Muscle layer of duodenum (tissue), 2 donors: ENCODE results near the gene MYBPC2.
A peak's percentile ranks its signal among the peaks of the same experiment; 100 is the strongest.
"Not testable (repeated sequence)": the region's sequence is repeated elsewhere in the genome, so short reads cannot be mapped to it uniquely, and the experiment has no call there.

ENCODE experiments used
- H3K27ac ChIP-seq: one replicate; pipeline ENCODE4 v1.7.0; 2013; ENCODE audit warnings: mild to moderate bottlenecking, low read length
- H3K27me3 ChIP-seq: one replicate; pipeline ENCODE4 v1.7.0; 2013; ENCODE audit warnings: low read depth, mild to moderate bottlenecking, control low read depth, low read length
- H3K36me3 ChIP-seq, 2 donors: one replicate each; pipeline ENCODE4 v1.7.0; 2013; ENCODE audit warnings: low read length in 2 of 2, control low read depth in 1 of 2, mild to moderate bottlenecking in 1 of 2; ENCODE audit not compliant: insufficient read depth in 2 of 2, control insufficient read depth in 1 of 2
- H3K4me1 ChIP-seq, 2 donors: one replicate each; pipeline ENCODE4 v1.7.0; 2013; ENCODE audit warnings: low read length in 2 of 2, mild to moderate bottlenecking in 2 of 2, control low read depth in 1 of 2, moderate library complexity in 1 of 2; ENCODE audit not compliant: insufficient read depth in 2 of 2, control insufficient read depth in 1 of 2
- H3K4me3 ChIP-seq, 2 donors: one replicate each; pipeline ENCODE4 v1.7.0; 2013; ENCODE audit warnings: low read length in 2 of 2, low read depth in 1 of 2, mild to moderate bottlenecking in 1 of 2
- H3K9me3 ChIP-seq, 2 donors: one replicate each; pipeline ENCODE4 v1.7.0; 2013; ENCODE audit warnings: low read length in 2 of 2, control low read depth in 1 of 2, mild to moderate bottlenecking in 1 of 2; ENCODE audit not compliant: control insufficient read depth in 1 of 2
- donor health status: healthy.

Gene MYBPC2

DNA sequence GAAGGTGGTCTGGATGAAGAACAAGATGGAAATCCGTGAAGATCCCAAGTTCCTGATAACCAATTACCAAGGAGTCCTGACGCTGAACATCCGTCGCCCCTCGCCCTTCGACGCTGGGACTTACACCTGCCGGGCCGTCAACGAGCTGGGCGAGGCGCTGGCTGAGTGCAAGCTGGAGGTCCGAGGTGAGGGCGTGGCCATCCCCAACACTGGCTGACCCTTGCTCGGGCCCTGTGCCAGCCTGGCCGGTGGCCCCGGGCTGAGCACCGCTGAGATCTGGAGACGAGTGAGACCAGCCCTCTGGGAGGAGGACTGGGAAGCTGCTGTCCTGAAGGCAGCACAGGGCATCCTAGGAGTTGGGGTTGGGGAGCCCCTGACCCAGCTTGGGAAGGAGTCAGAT, 31.7 kb downstream of the MYBPC2 start:
- no peaks in the 10 kb centered on the region for H3K4me1 ChIP-seq
- no peaks in the 10 kb centered on the region for H3K36me3 ChIP-seq
- no peaks in the 10 kb centered on the region for H3K27me3 ChIP-seq
- no peaks in the 10 kb centered on the region for H3K9me3 ChIP-seq
- no peak overlapping the region for H3K27ac ChIP-seq
- no peak overlapping the region for H3K4me3 ChIP-seq

DNA sequence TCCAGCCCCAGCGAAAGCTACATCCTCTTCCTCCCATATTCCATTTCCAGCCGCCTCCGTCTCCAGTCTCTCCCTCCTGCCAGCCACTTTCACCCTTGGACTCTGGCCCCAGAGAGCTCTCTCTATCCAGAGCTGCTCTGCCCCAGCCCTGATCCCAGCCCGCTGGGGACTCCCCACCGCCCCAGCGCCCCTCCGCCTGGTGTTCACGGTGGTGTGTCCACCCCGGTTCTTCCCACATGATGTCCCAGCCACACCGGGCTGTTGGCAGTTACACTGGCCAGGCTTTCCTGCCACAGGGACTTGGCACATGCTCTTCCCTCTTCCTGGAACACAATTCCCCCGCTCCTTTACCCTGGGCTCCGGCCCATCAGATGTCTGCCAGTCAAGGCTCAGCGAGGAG, 32.3 kb downstream of the MYBPC2 start:
- Histone ChIP-seq H3K4me3 (no peak overlapping the region), H3K4me1 (no peaks in the 10 kb centered on the region), H3K27me3 (no peaks in the 10 kb centered on the region), H3K36me3 (no peaks in the 10 kb centered on the region), H3K9me3 (no peaks in the 10 kb centered on the region), H3K27ac (no peak overlapping the region)

DNA sequence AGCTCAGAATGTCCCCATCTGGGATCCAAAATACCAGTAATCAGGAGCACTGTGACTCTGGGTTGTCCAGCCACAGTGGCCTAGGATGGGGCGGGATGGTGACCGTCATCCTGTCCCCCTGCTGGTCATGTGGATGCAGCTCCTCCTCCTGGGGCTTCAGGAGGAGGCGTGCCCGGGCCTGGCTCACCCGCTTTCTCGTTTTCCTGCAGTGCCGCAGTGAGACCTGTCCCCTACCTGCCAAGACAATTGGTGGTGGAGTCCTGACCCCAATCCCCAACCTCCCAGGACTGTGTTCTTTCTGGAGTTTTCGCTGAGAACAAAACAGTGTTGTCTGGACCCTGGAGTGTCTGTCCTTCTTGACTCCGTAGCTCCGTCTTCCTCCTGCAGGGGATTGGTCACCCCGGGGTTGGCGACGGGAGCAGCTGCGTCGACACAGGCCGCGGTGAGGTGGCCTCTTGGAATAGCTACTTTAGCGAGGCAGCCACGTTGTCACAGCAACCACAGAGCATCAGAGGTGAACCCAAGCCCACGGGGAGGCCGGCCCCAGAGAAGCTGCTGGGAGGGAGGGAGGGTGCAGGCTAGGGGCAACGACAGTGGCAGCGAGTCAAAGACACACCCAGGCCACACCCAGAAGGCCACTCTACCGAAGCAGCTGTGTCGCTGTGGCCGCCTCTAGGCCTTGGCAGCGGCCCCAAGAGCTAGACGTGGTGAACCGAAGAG, 33.5 kb downstream of the MYBPC2 start:
- no peak overlapping the region for H3K27ac ChIP-seq

DNA sequence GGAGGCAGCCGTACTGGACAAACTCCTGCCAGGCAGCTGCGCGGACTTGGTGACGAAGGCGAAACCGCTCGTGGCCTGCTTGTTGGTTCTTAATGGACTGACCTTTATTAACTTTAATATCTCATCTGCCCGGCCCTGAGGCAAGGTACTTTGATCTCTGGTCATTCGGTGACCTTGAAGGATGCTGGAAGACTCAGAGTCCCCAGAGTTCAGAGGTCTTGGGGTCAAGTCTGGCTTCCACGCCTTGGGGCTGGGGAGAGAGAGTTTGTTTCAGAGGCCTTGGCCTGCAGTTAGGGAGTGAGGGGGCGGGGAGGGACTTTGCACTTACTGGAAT, 34.0 kb downstream of the MYBPC2 start:
- Histone ChIP-seq H3K9me3 (no peaks in the 10 kb centered on the region), H3K27ac (no peak overlapping the region), H3K4me3 (no peak overlapping the region), H3K27me3 (no peaks in the 10 kb centered on the region), H3K4me1 (no peaks in the 10 kb centered on the region), H3K36me3 (no peaks in the 10 kb centered on the region)

More for the DNA sequence above, 33.5 kb downstream of the MYBPC2 start:
- Histone ChIP-seq H3K4me1 (no peaks in the 10 kb centered on the region), H3K4me3 (no peak overlapping the region), H3K9me3 (no peaks in the 10 kb centered on the region), H3K36me3 (no peaks in the 10 kb centered on the region), H3K27me3 (no peaks in the 10 kb centered on the region)

DNA sequence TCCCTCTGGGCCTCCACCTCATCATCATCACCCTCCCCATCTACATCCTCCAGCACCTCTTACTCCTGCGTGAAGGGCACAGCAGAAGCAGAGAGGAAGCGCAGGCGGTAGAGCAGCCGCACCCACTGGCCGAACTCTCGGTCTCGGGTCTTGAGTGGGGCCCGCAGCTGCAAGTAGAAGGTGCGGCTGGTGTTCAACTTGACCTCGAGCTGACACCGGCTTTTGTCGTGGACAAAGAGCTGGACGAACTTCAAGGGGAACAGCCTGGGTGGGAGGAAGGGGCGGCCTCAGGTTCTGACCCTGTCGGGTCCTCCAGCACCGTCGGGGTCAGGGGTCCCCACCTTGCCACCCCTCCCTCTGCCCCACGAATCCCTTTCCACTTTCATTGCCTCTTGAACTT, 34.9 kb downstream of the MYBPC2 start:
- no peaks in the 10 kb centered on the region for H3K4me1 ChIP-seq
- H3K9me3 ChIP-seq, result no peaks in the 10 kb centered on the region
- no peaks in the 10 kb centered on the region for H3K27me3 ChIP-seq
- H3K4me3 ChIP-seq, result no peak overlapping the region
- no peaks in the 10 kb centered on the region for H3K36me3 ChIP-seq
- H3K27ac ChIP-seq, result no peak overlapping the region

DNA sequence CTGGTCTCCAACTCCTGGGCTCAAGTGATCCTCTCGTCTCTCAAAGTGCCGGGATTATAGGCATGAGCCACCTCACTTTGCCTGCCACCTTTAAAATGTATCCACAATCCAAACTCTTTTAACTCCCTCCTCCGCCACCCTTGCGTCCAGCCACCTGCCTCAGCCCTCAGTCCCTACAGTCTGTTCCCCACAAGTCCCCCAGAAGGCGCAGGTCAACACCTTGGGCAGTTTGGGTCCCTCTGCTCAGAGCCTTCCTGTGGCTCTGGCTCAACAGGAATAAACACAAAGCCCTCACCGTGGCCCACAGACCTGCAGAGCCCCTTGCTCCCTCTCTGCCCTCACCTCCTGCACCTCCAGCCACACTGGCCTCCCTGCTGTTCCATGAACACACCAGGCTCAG, 36.1 kb downstream of the MYBPC2 start:
- Histone ChIP-seq H3K27me3 (no peaks in the 10 kb centered on the region), H3K27ac (no peak overlapping the region), H3K4me1 (no peaks in the 10 kb centered on the region)

DNA sequence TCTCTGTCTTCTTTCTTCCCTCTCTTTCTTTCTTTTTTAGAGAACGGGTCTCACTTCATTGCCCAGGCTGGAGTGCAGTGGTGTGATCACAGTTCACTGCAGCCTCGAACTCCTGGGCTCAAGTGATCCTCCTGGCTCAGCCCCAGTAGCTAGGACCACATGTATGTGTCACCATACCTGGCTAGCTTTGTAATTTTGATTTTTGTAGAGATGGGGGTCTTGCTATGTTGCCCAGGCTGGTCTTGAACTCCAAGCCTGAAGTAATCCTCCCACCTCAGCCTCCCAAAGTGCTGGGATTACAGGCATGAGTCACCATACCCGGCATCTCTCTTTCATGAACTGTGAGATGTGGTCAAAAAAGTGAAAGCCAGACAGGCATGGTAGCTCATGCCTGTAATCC, 40.6 kb downstream of the MYBPC2 start:
- not testable (repeated sequence) for H3K4me3 ChIP-seq, H3K9me3 ChIP-seq, H3K27me3 ChIP-seq, H3K36me3 ChIP-seq, H3K27ac ChIP-seq
- peaks cover 4 to 13% of the 10 kb centered on the region in 2 donors for H3K4me1 ChIP-seq

More for the DNA sequence above, 36.1 kb downstream of the MYBPC2 start:
- no peak overlapping the region for H3K4me3 ChIP-seq
- H3K9me3 ChIP-seq, result no peaks in the 10 kb centered on the region
- no peaks in the 10 kb centered on the region for H3K36me3 ChIP-seq

DNA sequence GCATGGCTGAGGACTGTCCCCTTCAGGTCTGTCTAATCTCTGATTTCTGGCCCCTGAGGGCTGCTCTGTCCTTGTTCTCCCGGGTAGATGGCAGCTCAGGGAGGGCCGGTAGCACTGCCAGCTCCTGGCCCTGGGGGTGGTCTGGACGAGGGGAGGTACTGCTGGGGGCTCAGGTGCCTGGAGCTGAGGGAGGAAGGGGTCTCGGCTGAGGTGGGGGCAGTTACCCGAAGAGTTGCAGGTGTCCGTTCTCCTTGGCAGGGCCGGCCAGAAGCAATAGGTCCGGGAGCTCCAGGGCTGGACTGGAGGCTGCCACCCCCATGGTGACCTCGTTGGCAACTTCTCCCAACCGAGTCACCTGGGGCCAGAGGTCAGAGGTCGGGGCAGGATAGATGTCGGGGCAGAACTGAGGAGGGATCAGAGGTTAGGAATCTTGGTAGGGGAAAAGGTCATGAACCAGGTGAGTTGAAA, 42.4 kb downstream of the MYBPC2 start:
- Histone ChIP-seq H3K27me3 (no peaks in the 10 kb centered on the region), H3K4me3 (no peak overlapping the region), H3K36me3 (peaks cover 0 to 13% of the 10 kb centered on the region in 2 donors), H3K27ac (no peak overlapping the region), H3K4me1 (peaks cover 4 to 13% of the 10 kb centered on the region in 2 donors), H3K9me3 (no peaks in the 10 kb centered on the region)

DNA sequence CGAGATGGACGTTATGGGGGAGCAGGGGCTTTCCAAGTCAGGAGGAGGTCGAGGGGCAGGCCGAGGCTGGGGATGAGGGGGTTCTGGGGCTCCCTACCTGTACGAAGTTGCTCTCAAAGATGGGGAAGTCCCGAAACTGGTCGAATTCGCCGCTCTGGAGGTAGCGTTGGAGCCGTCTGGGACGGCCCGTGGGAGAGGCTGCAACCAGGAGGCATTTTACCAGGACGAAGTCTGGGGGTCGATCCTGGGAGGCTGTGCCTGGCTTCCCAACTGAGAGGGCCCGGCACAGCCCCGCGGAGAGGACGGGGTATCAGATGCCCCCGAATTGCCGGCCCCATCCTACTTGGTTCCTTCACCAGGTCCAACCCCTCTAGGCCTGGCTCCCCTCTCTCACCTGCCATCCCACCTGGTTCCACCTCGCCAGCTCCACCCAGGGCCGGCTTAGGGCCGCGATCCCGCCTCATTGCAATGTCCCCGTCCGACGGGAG, 43.1 kb downstream of the MYBPC2 start:
- no peak overlapping the region for H3K27ac ChIP-seq
- H3K36me3 ChIP-seq, result peaks cover 0 to 20% of the 10 kb centered on the region in 2 donors
- no peaks in the 10 kb centered on the region for H3K27me3 ChIP-seq
- H3K9me3 ChIP-seq, result no peaks in the 10 kb centered on the region
- H3K4me3 ChIP-seq, result peak overlapping the region in 1 of 2 donors; percentile 85
- peaks cover 4 to 13% of the 10 kb centered on the region in 2 donors for H3K4me1 ChIP-seq

DNA sequence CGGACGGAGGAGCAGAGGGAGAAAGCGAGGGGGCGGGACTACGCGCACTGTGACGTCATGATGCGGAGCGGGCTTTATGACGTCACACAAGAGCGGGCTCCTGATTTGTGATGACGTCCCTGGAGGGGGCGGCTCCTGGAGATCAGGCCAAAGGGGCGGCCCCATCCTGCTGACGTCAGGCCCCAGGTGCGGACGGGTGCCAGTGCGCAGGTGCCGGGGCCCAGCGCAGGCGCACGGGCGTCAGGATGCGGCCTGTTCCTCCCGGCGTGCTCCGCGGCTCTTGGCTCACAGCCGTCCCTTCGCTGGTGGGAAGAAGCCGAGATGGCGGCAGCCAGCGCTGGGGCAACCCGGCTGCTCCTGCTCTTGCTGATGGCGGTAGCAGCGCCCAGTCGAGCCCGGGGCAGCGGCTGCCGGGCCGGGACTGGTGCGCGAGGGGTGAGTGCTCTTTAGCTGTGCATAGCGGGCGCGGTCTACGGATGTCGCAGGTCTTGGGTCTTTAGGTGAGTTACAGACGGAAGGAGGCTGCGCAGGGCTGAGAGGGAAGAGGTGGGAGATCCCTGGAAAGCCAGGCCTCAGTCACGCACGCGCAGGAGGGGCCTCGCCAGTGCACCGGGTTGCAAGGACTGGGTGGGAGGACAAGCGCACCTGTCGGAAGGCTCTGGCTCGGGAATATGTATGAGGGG, 43.7 kb downstream of the MYBPC2 start, which contains the start of the genes EMC10 and GARIN5A:
EMC10 (plus strand) TSS at position 284 of the 683 bp plus-strand sequence; CDS start at position 322, 38 bp downstream.
GARIN5A (minus strand) TSS at position 625 of the 683 bp plus-strand sequence; CDS start at position 165, 460 bp downstream.
- Histone ChIP-seq H3K4me1 (peaks cover 4 to 13% of the 10 kb centered on the region in 2 donors), H3K4me3 (peak within 1 kb of the TSS; percentile 85 to 88), H3K27me3 (no peaks in the 10 kb centered on the region), H3K36me3 (peaks cover 0 to 25% of the 10 kb centered on the region in 2 donors), H3K27ac (peak within 1 kb of the TSS; percentile 60), H3K9me3 (no peaks in the 10 kb centered on the region)

DNA sequence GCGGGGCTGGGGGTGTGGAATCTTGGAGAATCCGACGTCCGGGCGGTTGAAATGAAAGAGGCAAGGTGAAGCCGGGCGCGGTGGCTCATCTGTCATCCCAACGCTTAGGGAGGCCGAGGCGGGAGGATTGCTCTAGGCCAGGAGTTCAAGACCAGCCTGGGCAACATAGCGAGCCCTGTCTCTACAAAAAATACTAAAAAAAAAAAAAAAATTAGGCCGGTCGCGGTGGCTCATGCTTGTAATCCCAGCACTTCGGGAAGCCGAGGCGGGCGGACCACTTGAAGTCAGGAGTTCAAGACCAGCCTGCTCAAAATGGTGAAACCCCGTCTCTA, 44.2 kb downstream of the MYBPC2 start:
- Histone ChIP-seq H3K36me3 (peaks cover 0 to 30% of the 10 kb centered on the region in 2 donors), H3K27me3 (no peaks in the 10 kb centered on the region), H3K4me1 (peaks cover 4 to 13% of the 10 kb centered on the region in 2 donors), H3K4me3 (peak overlapping the region; percentile 85 to 88), H3K9me3 (no peaks in the 10 kb centered on the region), H3K27ac (peak overlapping the region; percentile 60)
